ENCODE data around the gene ITGA11.
A peak's percentile ranks its signal among the peaks of the same experiment; 100 is the strongest.

The ITGA11 gene

GRCh38 chr15:68354268-68354667 lies 77.7 kb downstream of the ITGA11 start:
- no peak for DNase-seq

GRCh38 chr15:68353421-68354135 lies 78.4 kb downstream of the ITGA11 start:
- no peak for DNase-seq

DNA sequence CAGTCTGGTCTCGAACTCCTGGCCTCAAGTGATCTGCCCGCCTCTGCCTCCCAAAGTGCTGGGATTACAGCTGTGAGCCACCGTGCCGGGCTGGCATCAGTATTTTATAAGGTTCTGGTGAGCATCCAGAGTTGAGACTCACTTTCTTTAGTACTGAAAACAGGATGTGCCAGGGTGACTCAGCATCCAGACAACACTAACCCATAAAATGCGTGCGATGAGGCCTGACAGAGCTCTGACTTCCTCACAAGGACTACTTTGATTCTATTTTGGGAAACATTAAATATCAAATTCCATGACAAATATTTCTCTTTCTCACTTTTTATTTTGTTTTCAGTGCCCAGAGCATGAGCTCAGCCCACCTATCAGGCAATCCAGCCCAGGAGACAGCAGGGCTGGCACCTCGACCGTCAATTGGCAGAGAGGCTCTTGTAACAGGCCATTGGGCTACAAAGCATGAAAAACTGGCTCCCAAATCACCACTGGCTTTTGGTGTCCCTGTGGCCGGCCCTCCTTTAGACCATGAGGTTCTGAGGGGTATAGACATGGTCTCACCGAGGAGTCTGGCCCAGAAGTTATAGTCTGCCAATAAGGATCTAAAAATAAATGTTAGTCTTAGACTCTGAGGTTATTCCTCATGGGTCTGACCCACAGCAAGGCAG lies 79.4 kb downstream of the ITGA11 start:
- peak in 4 of 58 donors; percentile 11 to 24 (median 12) for DNase-seq

DNA sequence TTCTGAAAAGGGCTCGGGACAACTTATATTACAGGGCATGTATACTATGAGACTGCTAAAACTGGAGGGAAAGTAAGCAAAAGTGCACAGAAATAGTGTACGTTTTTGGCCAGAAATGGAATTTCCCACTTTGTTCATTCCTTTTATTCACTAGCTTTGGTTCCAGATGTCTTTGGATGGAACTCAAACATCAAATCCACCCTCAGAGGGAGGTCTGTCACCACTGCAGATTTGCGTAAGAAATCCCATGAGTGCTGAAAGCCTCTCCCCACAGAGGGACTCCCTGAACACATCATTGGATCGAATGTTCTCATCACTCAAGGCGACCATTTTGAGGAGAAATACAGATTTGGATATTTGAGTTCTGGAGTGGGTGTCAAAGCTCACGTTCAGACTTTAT lies 82.8 kb downstream of the ITGA11 start:
- DNase-seq, result no peak

GRCh38 chr15:68348606-68349005 lies 83.4 kb downstream of the ITGA11 start:
- DNase-seq, result no peak

- DNase-seq, result no peak
These were observed 83.9 kb downstream of the ITGA11 start for GRCh38 chr15:68348081-68348480.

DNA sequence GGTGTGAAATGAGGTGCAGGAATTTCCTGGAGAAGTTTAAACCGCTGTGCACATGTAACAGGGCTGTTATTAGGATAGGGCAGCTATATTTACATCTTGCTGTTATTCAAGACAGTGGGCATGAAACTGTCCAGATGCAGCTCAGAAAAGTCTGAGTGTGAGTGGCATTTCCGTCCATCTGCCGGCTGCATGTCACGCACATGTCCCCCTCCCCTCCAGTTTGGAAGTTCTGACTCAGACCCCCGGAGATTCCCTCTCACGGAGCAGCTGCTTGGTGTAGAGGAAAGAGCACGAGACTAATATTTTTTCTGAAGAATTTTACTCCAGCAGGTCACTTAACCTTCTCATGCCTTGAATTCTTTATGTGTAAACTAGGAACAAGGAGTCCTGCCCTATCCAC lies 84.6 kb downstream of the ITGA11 start:
- DNase-seq, result no peak

GRCh38 chr15:68346979-68347378 lies 85.0 kb downstream of the ITGA11 start:
- DNase-seq, result no peak

DNA sequence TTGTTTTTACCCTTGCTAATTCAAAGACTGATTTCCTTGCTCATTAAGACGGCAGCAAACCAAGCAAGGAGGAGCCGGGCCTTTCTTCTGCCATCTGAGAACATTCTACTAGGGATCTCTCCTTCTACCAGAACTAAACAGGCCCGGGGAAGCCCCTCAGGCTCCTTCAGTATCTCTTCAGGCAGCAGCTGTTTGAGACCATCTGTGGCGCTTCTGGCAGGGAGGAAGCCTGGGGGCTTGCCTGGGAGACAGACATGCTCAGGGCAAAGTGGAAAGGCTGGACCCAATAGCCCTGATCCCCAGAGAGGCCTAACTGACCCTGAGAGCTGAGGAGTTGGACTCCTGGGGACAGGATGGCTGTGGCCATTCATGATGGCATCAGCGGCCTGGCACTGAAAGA lies 86.5 kb downstream of the ITGA11 start:
- DNase-seq, result no peak

GRCh38 chr15:68344600-68344999 lies 87.4 kb downstream of the ITGA11 start:
- no peak for DNase-seq

- DNase-seq, result no peak
These were observed 88.3 kb downstream of the ITGA11 start for GRCh38 chr15:68343579-68344225.

- no peak for DNase-seq
These were observed 89.9 kb downstream of the ITGA11 start for GRCh38 chr15:68341760-68342725.

- DNase-seq, result peak in 1 of 58 donors; percentile 2
These were observed 91.0 kb downstream of the ITGA11 start for GRCh38 chr15:68340726-68341671.

DNA sequence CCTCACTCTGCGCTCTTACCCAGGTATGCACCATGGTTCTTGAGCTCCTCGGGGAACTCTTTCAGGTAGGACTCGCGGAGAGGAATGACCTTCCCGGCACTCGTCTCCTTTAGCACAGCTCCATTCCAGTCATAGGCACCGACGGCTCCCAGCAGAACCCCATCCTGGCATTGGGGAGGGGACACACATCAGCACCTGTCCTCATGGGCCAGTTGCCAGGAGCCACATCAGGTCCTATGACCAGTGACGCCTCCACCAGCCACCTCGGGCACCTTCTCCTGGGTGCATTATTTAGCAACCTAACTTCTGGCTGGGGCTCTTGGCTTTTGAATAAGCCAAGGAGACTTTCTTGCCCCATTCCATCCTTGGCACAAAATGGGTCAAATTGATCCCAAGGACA lies 92.5 kb downstream of the ITGA11 start:
- no peak for DNase-seq

- DNase-seq, result no peak
These were observed 94.1 kb downstream of the ITGA11 start for GRCh38 chr15:68337826-68338225.

DNA sequence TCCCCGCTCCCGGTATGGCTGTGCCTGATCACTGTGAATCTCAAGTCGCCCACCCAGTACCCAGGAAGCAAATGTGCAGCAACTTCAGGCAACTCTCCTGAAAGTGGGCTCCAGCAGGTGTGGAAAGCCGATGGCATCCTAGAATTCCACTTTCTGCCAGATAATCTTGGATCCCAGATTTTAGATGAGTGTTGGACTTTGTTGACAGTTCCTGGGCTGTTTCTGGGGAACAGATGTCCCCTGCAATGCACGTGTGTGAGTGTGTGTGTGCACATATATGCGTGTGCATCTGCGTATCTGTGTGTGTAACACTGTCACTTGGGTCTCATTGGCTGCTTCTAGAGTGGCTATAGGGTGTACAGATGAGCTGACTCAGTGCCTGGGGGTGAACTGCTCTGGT lies 95.4 kb downstream of the ITGA11 start:
- DNase-seq, result no peak

DNA sequence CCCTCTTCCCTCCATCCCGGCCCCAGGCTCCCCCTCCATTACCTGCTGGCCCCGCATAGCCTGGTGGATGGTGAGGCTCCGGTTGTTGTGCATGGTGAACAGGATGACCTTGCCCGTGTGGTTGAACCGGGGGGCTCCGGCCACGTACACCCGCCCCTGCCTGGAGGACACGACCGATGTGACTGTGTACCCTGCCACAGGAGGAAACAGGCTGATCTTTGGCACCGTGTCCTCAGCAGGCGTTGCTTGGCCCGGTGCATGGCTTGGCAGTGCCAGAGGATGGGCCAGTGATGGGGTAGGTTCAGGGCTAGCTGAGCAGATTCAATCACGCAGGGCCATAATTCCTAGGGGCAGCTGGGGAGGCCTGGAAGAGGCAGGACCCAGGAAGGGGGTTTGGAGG lies 96.3 kb downstream of the ITGA11 start:
- peak in 2 of 58 donors; percentile 15 to 46 for DNase-seq

- peak in 36 of 58 donors; percentile 11 to 66 (median 39) for DNase-seq
These were observed 96.7 kb downstream of the ITGA11 start for GRCh38 chr15:68335251-68335650.

- peak in 3 of 58 donors; percentile 26 to 51 (median 40) for DNase-seq
These were observed 97.3 kb downstream of the ITGA11 start for GRCh38 chr15:68334661-68335124.

Measured in anterior cingulate cortex (tissue), 58 donors.